Ramos (cell line): ENCODE measurements around the gene RNF11.

Source experiments
- in situ Hi-C: fragments of 300-500 bp; cut with MboI; formaldehyde crosslinking; loops from one replicate; pipeline ENCODE4 v1.14.3; 2022; ENCODE audit warnings: low sequenced_read_pairs; ENCODE audit not compliant: unreplicated experiment

Gene RNF11

GRCh38 chr1:51309291-51309690 lies 73.2 kb downstream of the RNF11 start:
- in situ Hi-C loops = no loop called here

GRCh38 chr1:51310871-51311613 lies 75.0 kb downstream of the RNF11 start:
- in situ Hi-C loops = no loop called here

GRCh38 chr1:51311826-51312225 lies 75.8 kb downstream of the RNF11 start:
- in situ Hi-C loops = no loop called here

- in situ Hi-C loops = no loop called here
Observed at GRCh38 chr1:51312718-51313117, 76.6 kb downstream of the RNF11 start.

GRCh38 chr1:51313268-51313852 lies 77.3 kb downstream of the RNF11 start:
- in situ Hi-C loops = no loop called here

GRCh38 chr1:51313961-51314777 lies 78.1 kb downstream of the RNF11 start:
- in situ Hi-C loops = no loop called here

- in situ Hi-C loops = no loop called here
Observed at GRCh38 chr1:51314974-51315373, 78.9 kb downstream of the RNF11 start.

- in situ Hi-C loops = no loop called here
Observed at GRCh38 chr1:51316113-51316845, 80.2 kb downstream of the RNF11 start.

GRCh38 chr1:51316846-51317120 lies 80.7 kb downstream of the RNF11 start:
- in situ Hi-C loops = no loop called here

- in situ Hi-C loops = no loop called here
Observed at GRCh38 chr1:51317798-51318197, 81.7 kb downstream of the RNF11 start.

GRCh38 chr1:51320967-51321923 lies 85.2 kb downstream of the RNF11 start:
- in situ Hi-C loops = no loop called here

GRCh38 chr1:51321924-51322280 lies 85.8 kb downstream of the RNF11 start:
- in situ Hi-C loops = no loop called here

GRCh38 chr1:51322417-51323101 lies 86.5 kb downstream of the RNF11 start:
- in situ Hi-C loops = no loop called here
